ENCODE measurements around the gene MAP1LC3A.

Gene MAP1LC3A

DNA sequence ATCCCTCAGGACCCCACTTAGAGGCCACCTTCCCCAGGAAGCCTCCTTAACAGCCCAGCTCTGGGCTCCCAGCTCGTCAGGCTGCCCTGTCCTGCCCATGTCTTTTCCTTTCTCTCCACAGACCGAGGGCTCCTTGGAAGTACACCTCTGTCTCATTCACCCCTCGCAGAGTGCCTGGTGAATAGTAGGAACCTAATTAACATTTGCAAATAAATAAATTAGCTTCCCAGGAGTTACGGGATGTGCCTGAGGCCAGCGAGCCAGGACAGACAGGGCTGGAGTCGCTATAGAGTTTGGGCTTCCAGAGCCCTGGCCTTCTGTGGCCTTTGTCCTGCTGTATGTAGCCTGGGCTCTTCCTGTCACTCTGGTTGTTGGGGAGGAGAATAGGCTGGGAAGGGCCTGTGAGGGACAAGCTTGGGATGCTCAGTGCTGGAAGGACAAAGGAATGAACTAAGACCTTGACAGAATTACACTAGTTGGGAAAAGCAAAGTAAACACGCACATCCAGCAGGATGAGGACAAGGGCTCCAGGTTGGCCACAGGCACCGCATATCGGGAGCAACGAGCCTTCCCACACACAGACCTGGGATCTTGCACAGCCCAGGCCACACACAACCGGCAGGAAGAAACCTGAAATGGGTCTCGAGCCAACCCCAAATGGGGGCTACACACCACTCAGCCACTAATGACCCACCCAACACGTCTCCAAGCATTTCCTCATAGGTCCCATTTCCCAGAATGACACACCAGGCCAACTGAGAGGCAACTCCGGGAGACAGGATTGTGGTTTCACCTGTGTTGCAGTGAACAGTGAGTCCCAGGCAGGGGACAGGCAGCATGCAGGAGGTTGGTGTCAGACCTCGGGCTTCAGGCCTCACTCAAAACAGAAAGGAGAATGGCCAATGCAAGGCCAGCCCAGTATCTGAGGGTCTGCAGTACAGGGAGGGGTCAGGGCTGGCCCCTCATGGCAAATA, 9.7 kb downstream of the MAP1LC3A start:
- intact Hi-C loops (cut with DNase I), result no loop called here
- peak in 2 of 42 donors; percentile 9 to 11 for DNase-seq

DNA sequence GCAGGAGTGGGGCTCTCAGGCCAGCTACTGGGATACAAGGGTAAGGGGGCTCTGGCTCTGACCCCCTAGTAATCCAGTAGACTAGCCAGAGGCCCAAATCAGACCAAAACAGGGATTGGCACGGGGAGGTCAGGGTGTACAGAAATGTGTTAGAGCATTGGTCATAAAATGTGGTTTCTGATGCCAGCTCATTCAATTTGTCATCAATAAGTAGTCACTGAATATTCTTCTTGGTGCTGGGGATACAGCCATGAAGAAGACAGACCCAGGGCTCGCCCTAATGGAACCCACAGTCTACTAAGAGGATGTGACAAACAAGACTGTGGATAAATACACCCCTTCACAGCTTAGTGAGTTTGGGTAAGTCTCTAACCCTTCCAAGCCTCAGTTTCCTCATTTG, 11.1 kb downstream of the MAP1LC3A start:
- intact Hi-C loops (cut with DNase I), result no loop called here
- no peak for DNase-seq

DNA sequence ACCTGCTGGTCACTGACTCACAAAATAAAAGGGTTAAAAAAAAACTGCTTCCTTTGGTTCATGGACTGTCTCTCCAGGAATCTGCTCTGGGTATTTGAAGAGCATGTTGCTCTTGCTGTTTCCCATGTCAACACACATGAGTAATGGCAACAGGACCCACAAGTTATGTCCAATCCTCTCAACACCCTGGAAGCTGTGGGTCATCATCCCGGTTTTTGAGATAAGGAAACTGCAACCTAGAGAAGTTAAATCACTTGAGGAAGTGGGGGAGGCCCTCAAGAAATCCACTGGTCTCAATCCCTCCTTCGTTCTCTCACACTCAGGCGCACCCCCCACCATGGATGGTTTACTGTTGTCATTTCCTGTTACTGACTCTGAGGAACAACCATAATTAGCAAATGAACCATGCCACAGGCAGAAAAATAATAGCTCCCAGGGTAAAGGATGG, 12.4 kb downstream of the MAP1LC3A start:
- DNase-seq, result peak in 2 of 42 donors; percentile 2 to 4
- intact Hi-C loops (cut with DNase I), result no loop called here

DNA sequence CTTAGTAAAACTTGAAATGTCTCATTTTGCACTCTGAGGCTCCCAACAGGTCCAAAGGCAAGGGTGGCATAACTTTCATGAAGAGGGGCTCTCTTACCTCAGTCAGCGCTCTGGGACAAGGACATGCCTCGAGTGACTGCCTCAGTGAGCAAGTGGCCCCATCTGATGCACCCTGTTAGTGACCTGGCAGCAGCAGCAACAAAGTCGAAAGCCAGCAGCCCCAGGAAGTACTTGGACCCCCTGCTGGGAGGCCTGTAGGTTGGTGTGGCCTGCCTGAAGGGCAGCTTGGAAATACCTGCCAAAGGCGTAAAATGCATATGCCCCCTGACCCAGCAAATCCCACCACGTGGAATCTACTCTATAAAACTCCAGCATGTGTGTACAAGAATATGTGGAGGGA, 13.2 kb downstream of the MAP1LC3A start:
- intact Hi-C loops (cut with DNase I), result no loop called here
- DNase-seq, result peak in 5 of 42 donors; percentile 3 to 19 (median 6)

DNA sequence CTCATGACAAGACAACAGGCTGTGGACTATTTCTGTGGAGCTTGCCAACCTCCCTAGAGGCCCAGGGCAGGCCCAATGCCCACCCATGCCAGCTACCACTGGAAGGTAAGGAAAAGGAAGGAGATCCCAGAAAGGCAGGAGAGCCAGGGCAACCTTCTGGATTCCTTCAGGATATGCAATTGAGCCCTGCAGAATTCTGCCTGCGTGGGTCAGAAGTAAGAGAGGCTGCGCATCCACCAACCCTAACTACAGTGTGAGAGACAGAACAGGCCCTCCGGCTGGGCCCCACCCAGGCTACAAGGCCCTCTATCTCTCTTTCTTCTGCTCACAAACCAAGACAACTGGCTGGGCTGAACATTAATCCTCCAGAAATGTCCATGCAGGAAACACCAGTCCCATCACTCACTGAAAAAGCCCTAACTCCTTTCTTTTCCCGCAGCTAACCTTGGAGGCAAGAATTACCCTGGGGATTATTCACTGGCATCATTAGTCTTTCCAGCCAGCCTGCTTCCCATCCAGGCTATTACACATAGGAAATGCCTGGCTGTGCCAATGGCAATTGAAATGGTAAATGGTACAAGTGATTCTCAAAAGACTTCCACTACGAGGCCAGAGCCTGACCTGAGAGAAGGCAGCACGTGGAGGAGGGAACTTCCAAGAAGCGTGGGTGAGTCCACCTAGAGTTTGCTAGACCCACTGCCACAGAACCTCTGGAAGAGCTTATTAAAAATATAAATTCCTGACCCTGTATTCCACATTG, 15.2 kb downstream of the MAP1LC3A start:
- intact Hi-C loops (cut with DNase I), result no loop called here
- DNase-seq, result peak in 1 of 42 donors; percentile 3

DNA sequence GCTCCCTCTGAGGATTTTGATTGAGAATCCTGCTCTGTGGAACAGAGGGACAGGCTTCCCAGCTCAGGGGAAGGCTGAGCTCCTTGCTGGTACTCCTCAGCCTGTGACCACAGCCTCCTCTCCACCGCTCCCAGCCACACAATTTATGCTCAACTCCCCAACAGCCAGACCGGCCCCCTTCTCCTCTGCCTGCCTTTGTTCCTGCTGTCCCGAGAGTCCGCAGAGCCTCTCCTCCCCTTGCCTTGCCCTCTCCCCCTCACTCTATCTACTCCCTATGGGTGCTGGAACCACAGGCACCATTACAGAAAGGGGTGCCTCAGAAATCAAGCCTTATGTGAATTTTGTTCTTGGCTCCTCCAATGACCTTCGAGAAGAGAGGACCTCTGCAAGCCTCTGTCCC, 15.9 kb downstream of the MAP1LC3A start:
- intact Hi-C loops (cut with DNase I), result no loop called here

DNA sequence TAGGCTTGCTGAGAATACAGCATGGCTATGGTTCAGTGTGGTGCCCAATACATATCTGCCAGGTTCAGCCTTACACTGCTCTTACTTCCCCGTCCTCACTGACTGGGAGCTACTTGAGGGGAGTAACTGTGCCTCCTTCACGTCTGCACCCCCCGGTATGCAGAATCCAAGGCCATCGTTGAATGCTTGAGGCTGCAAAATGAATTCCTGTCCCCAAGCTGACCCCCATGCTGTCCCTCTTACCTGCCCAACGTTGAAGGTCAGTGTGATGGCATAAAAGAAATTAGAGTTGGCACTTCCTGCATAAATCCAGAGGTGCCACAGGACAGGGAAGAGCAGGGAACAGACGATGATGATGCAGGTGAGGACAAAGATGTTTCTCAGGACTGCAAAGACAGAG, 16.3 kb downstream of the MAP1LC3A start:
- intact Hi-C loops (cut with DNase I), result loop anchor here (5.0 kb wide), 1 partner anchor 192 kb away; no protein-coding TSS in a partner anchor

More for the DNA sequence above, 15.9 kb downstream of the MAP1LC3A start:
- peak in 1 of 42 donors; percentile 11 for DNase-seq

DNA sequence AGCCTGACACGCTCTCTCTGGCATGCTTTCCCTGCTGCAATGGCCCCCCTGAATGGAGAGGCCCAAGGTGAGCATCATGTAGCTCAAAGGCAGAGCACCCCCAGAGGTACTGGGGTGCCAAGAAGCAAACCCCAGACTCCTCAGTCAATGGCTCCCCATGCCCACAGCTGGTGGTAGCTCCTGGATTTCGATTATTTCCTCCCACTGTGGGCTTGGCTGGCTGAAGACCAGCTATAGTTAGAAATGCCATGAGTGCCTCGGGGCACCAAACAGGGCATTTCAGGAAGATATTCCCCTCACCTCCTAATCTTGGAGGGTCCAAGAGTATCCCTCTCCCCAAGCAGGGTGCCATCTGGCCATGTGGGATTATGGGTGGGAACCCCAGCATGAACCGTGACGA, 16.8 kb downstream of the MAP1LC3A start:
- no peak for DNase-seq
- intact Hi-C loops (cut with DNase I), result loop anchor here (5.0 kb wide), 1 partner anchor 192 kb away; no protein-coding TSS in a partner anchor

More for the DNA sequence above, 16.3 kb downstream of the MAP1LC3A start:
- no peak for DNase-seq

DNA sequence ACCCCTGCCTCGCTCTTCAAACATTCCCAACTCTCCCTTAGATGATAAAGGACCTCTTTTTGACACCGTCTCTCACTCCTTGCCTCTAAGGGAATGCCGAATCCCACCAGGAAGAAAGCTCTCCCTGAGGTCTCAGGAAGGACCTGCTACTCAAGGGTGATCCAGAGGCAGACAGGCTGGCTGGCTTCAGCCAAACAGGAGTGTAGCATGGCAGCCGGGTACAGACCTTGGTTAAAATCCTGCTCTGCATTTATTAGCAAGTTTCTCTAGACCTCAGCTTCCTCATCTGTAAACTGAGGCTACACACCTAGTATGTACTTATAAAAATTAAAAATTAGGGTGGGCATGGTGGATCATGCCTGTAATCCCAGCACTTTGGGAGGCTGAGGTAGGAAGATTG, 17.2 kb downstream of the MAP1LC3A start:
- no peak for DNase-seq
- intact Hi-C loops (cut with DNase I), result loop anchor here (5.0 kb wide), 1 partner anchor 192 kb away; no protein-coding TSS in a partner anchor

DNA sequence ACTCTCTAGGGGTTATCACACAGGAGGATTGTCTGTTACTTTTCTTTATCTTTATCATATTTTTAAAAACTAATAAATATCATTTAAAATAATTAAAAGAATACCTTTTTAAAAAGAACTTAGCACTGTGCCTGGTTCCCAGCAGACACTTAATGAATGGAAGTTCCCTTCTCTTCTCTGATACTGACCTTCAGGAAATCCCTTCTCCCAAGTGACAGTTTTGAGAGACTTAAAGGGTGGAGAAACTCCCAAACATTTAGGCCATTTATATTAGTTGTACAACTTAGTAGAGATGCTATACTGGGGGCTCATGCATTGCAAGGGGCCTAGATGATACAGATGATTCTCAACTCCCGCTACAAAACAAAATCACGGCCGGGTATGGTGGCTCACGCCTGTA, 18.5 kb downstream of the MAP1LC3A start:
- DNase-seq, result no peak

DNA sequence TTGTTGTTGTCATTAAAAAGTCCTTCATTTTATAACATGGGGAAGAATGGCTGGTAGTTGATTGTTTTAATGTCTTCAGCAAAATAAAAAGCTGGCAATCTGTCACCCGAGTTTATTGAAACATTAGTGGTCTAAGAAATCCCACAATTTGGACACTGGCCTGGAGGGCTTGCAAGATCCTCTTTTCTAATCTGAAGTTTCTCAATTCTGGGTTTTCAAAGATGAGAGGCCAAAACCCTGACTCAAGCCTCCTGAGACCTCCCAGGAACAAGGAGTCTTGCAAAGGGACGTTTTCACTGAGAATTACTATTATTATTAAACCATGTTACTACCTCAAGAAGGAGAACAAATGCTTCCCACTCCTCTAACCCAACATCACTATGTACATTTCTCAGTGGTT, 19.5 kb downstream of the MAP1LC3A start:
- DNase-seq, result no peak
- intact Hi-C loops (cut with DNase I), result loop anchor here (5.0 kb wide), 1 partner anchor 189 kb away; no protein-coding TSS in a partner anchor

More for the DNA sequence above, 18.5 kb downstream of the MAP1LC3A start:
- intact Hi-C loops (cut with DNase I), result loop anchor here (5.0 kb wide), 1 partner anchor 190 kb away; no protein-coding TSS in a partner anchor

DNA sequence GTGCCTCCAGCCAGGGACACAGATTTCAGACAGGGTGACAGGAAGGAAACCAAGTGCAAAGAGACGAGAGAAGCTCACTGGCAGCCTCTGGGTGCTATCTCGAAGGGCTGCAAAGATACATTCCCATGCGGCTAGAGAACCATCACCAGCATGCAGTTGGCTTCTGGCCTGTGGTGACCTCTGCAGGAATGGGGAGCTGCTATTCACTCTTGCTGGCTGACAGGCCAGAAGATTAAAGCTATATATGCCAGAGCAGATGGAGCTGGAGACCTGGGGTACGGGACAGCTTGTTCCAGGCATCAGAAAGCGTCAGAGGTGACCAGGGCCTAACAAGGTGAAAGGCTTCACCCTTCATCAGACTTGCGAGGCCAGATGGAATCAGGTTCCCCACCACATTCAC, 20.0 kb downstream of the MAP1LC3A start:
- peak in 11 of 42 donors; percentile 18 to 66 (median 42) for DNase-seq
- intact Hi-C loops (cut with DNase I), result loop anchor here (5.0 kb wide), 1 partner anchor 189 kb away; no protein-coding TSS in a partner anchor

DNA sequence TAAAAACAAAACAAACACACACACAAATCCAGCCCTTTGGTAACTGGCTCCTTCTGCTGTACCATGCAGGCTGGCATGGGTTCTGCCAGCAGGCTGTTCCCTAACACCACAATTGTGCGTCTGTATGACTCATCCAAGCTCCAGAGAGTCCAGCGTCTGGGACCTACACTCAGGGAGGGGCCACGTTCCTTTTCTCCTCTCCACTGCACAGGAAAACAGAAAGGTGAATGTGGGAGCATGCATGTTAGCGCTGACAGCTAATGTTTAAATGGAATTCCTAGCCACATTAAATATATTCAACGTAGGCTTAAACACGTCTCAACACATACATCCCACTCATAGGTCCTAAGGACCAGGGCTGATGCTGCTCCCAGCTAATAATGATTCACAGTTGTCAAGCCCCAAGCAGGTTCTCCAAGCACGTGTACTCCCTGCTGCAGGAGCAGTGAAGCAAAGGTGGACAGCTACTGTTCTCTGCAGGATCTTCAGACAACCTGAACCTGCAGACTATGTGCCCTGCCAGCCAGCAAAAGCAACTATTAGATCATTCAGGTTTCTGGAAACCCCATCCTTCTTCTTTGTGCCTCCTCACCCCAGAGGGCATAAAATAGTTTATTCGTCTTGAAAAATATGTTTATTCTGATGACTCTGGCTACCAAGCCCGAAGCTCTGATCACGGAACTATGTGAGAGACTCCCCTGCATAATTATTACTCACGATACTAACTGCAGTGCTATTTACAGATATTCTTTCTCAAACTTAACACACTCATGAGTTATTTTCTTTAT, 20.9 kb downstream of the MAP1LC3A start:
- DNase-seq, result peak; percentile 64 to 94 (median 84)
- intact Hi-C loops (cut with DNase I), result loop anchor here (5.0 kb wide), 1 partner anchor 188 kb away; no protein-coding TSS in a partner anchor

DNA sequence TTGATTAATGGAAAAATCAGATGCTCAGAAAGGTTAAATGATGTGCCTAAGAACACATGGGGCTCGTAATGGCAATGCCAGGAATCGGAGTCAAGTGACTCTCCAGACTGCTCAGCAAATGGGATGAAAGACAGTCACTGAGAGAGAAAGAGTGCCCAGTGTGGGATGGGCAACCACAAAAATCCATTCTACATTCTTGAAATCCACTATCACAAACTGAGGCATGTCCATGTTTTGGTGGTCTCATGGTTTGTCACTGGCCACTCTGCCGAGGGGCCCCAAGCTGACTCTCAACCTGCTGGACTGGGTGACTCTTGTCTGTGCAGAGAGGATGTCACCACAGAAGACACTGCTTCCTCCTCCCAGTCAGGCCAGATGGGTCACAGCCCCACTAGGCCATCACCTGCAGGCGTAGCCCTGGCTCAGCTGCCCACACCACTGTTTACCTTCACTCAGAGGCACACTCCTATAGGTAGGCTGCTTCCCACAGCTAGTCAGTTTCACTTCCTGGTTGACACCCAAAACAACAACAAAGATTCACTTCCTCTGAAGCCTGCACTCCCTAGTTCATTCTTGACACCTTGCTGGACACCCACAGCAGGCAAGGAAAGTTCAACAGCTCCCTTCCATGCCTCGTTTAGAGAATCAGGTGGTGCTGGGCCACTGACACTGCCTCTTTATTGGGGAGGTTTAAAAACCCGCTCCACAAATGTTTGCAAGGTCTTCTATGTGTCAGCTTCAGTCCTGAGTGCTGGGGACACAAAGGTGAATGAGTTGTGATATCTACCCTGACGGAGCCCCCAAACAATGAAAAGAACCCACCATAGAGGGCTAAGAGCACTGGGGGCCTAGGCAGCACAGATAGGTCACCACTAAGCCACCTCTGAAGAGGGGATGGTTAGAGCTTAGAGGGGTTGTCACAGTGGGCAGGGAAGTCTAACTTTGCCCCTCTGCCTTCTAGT, 21.7 kb downstream of the MAP1LC3A start:
- intact Hi-C loops (cut with DNase I), result loop anchor here (5.0 kb wide), 2 partner anchors 127 to 187 kb away; no protein-coding TSS in a partner anchor
- DNase-seq, result peak in 1 of 42 donors; percentile 34

DNA sequence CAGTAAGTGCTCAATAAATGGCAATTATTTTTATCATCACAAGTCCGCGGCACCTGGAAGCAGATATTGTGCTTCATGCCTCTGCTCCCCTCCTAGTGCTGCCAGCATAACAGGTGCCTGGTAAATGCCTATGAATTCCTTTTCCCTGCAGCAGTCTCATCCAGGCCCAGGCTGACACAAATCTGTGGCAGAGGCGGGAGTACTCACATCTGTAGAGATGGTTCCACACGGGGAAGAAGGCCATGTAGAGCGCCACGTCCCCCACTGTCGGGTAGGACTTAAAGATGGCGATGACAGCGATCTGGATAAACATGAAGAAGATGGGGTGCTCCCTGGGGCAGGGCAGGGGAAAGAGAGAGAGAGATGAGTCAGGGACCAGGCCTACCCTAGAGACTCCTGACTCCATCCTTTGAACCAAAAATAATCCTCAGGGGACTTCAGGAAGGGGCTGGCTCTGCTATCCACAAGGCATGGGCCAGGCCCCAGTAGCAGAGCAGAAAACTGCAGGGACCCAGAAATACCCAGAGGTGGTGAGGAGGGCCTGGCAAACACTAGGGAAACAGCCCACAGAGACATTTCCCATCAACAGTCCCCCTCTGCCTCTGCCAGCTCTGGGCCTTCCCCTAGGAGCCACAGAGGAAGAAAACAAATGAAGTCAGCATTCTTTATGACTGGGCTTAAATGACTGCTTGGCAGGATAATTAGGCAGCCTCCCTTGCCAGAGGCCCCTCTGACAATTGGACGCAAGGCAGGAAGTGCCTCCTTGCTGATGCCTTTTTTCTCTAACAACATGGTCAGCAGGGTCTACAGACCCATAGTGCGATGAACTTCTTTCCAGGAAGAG, 23.0 kb downstream of the MAP1LC3A start:
- intact Hi-C loops (cut with DNase I), result loop anchor here (5.0 kb wide), 1 partner anchor 126 kb away; no protein-coding TSS in a partner anchor
- peak in 22 of 42 donors; percentile 20 to 74 (median 40) for DNase-seq

DNA sequence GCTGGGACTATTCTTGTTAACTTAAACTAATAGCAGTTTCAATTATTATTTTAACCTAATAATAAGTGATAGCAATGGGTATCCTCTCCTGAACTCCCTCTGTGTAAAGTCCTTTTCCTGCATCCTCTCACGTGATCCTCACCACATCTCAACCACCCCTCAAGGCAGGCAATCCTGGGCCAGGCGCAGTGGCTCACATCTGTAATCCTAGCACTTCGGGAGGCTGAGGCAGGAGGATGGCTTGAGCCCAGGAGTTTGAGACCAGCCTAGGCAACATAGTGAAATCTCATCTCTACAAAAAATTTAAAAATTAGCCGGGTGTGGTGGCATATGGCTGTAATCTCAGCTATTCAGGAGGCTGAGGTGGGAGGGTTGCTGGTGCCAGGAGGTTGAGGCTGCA, 23.7 kb downstream of the MAP1LC3A start:
- peak in 1 of 42 donors; percentile 27 for DNase-seq
- intact Hi-C loops (cut with DNase I), result loop anchor here (5.0 kb wide), 1 partner anchor 125 kb away; no protein-coding TSS in a partner anchor
